ENCODE results near the gene ANKH. TPM values are rescaled to one million over a fixed set of nuclear protein-coding genes. Genes with fewer than 3 reads are reported as not detected.

The ANKH gene
- total RNA-seq, 1 donor from 2014 or later = 30.9 TPM

- Histone ChIP-seq H3K27me3 (no peaks in the 10 kb centered on the region), H3K27ac (no peak overlapping the region), H3K4me3 (no peak overlapping the region), H3K4me1 (no peaks in the 10 kb centered on the region), H3K9me3 (no peaks in the 10 kb centered on the region), H3K36me3 (peaks cover 0 to 6% of the 10 kb centered on the region in 2 donors)
- DNase-seq (ENCODE audit: extremely low spot score in 2 of 2) = no peak
- intact Hi-C loops (cut with DNase I) = no loop called here
- TF ChIP-seq POLR2A (IDR thresholded peaks at IDR 0.05) = no peak
- no peak for TF ChIP-seq POLR2AphosphoS5 (IDR thresholded peaks at IDR 0.05; ENCODE audit: insufficient read depth in 1 of 2, low read depth in 1 of 2)
- no peak for TF ChIP-seq CTCF (IDR thresholded peaks at IDR 0.05)
Measured at GRCh38 chr5:14752497-14753071, 119.0 kb downstream of the ANKH start.

GRCh38 chr5:14750712-14751111 is 120.9 kb downstream of the ANKH start:
- TF ChIP-seq CTCF (IDR thresholded peaks at IDR 0.05) = no peak
- TF ChIP-seq POLR2AphosphoS5 (IDR thresholded peaks at IDR 0.05; ENCODE audit: insufficient read depth in 1 of 2, low read depth in 1 of 2) = no peak
- TF ChIP-seq POLR2A (IDR thresholded peaks at IDR 0.05) = no peak
- intact Hi-C loops (cut with DNase I) = no loop called here
- H3K4me1 ChIP-seq = no peaks in the 10 kb centered on the region
- no peaks in the 10 kb centered on the region for H3K27me3 ChIP-seq
- no peak overlapping the region for H3K4me3 ChIP-seq
- H3K9me3 ChIP-seq = no peaks in the 10 kb centered on the region
- no peak for DNase-seq (ENCODE audit: extremely low spot score in 2 of 2)
- no peak overlapping the region for H3K27ac ChIP-seq
- H3K36me3 ChIP-seq = peaks cover 0 to 6% of the 10 kb centered on the region in 2 donors

- DNase-seq (ENCODE audit: extremely low spot score in 2 of 2) = no peak
- no peak overlapping the region for H3K4me3 ChIP-seq
- TF ChIP-seq CTCF (IDR thresholded peaks at IDR 0.05) = no peak
- no peak for TF ChIP-seq POLR2AphosphoS5 (IDR thresholded peaks at IDR 0.05; ENCODE audit: insufficient read depth in 1 of 2, low read depth in 1 of 2)
- TF ChIP-seq POLR2A (IDR thresholded peaks at IDR 0.05) = no peak
- H3K4me1 ChIP-seq = no peaks in the 10 kb centered on the region
- intact Hi-C loops (cut with DNase I) = no loop called here
- H3K27ac ChIP-seq = no peak overlapping the region
- no peaks in the 10 kb centered on the region for H3K9me3 ChIP-seq
- H3K36me3 ChIP-seq = no peaks in the 10 kb centered on the region
- H3K27me3 ChIP-seq = no peaks in the 10 kb centered on the region
Measured at GRCh38 chr5:14749579-14750101, 121.9 kb downstream of the ANKH start.

DNA sequence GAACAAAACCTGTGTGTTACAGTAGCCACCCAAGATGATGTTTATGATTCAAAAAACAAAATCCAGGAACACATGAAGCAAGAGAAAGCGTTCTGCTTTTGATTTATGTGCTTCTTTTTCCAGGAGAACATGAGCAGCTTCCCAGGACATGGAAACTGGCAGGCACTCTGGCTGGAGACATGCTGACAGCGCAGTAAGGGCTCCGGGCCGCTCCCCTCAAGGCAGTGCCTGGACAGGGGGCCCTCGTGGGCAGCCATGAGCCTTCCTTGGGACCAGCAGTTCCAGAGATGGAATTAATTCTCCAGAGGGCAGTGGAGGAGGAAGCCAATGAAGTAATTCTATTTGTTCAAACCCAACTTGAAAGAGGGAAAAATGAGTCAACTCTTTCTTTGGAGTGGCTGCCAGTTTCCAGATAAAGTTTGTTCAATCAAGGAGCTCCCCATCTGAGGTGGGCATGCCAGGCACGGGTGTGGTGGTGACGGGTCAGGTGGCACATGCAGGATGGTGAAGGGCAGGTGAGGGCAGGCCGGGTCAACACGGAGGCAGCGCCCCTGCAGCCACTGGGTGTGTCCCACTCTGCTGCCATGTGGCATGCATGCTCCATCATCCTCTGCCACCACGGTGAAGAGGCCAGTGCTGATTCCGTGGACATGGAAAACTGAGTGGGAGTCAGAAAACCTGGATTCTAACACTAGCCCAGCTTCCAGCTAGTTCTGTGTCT is 123.2 kb downstream of the ANKH start:
- Histone ChIP-seq H3K27ac (no peak overlapping the region), H3K36me3 (no peaks in the 10 kb centered on the region)
- intact Hi-C loops (cut with DNase I) = no loop called here

More for the DNA sequence above, 123.2 kb downstream of the ANKH start:
- no peak for DNase-seq (ENCODE audit: extremely low spot score in 2 of 2)
- Histone ChIP-seq H3K4me1 (no peaks in the 10 kb centered on the region), H3K9me3 (no peaks in the 10 kb centered on the region), H3K4me3 (no peak overlapping the region), H3K27me3 (no peaks in the 10 kb centered on the region)
- TF ChIP-seq POLR2A (IDR thresholded peaks at IDR 0.05) (no peak), CTCF (IDR thresholded peaks at IDR 0.05) (no peak), POLR2AphosphoS5 (IDR thresholded peaks at IDR 0.05; ENCODE audit: insufficient read depth in 1 of 2, low read depth in 1 of 2) (no peak)
